ENCODE results near the gene AHNAK.
"Not testable (repeated sequence)": the region's sequence is repeated elsewhere in the genome, so short reads cannot be mapped to it uniquely, and the experiment has no call there.

The AHNAK gene

DNA sequence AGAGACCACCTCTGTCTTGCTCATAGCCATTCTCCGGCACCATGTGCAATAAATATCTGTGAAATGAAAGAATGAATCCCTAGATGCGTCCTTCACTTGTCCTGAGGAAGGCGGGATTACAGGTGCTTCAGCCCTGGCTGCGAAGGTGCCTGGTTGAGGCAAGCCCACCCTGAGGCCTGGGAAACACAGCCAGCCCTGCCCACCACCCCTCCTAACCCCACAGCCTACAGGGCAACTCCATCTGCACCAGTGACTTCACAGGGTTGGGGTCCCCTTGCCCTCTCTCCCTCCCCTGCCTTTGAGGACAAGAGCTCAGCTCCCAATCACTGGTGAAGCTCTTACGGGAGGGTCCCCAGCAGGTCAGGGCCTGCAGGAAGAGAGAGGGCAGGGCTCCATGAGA lies 145.2 kb downstream of the AHNAK start:
- DNase-seq: no peak

DNA sequence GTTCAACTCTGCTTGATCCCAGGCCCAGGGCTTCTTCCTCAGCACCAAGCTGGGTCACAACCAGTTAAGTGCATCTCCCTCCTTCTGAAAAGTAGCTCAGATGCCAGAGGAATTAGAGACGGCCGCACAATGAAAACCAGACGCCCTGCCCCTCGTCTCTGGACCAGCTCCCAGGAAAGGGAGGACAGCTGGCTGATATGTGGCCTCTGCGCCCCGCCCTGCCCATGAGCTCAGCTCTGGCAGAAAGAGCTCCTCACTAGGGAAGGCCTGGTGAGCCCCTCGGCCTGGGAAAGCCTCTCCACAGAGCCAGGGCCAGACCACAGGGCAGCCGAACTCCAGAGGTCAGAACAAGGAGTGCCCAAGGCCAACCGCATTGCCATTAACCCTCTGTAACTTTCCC lies 145.8 kb downstream of the AHNAK start:
- DNase-seq: no peak

DNA sequence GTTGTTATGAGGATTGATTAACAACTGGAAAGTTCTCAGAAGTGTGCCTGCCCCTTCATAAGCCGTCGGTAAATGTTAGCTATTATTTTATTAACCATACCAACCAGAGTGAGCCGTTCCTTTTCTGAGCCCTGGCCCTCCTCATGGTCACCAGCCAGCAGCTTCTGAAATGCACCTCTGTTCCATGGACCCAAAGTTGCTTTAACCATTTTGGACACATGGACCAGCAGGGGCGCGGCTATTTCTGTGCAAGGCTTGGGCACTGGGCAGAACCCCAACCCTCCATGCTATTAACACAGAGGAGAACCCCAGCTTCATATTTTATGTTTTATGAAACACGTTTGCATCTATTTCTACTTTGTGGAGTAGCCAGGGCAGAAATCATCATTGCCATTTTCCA lies 146.3 kb downstream of the AHNAK start:
- no peak for DNase-seq

DNA sequence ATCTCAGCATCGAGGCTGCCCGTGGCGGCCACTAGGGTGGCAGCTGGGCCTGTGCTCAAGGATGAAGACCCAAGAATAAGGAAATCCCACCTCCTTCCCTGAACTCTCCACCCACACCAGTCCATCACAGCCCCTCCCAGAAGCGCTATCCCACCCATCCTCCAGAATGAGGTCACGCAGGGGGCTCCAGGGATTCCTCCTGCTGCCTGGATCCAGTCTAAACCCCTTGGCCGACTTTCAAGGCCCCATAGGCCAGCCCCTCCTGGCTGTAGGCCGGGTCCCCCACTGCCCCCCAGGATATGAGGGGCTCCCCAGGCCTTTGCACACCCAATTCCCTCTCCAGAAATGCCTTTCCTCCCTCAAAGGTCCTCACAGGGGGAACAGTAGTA lies 146.7 kb downstream of the AHNAK start:
- no peak for DNase-seq

DNA sequence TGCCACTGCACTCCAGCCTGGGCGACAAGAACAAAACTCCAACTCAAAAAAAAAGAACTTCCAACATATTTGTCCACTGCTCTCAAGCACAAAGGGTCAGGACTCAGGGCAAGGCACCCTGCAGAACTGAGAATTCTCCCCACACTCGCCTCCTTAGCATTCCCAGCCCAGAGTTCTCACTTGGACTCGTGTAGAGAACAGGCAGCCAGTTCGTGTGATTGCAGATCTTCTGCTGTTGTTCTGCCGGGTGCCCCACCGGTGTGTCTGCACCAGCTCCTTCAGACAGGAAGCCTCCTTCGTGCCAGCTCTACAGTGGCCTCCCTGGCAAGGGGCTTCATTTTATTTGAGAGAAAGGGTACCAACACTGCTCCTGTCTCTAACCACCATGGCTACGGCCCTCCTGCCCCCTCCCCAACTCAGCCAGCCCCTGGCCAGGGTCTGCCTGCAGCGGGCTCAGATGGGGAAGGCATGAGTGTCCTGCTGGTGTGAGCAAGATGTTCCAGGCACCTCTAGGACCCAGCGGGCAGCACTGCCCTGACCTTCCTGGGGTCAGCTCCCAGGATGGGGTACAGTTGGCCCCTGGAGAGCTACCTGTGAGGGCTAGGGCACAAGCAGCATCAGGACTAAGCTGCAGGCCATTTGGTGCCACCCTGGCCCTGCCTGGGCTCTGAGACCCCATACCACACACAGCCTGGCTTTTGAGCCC lies 147.3 kb downstream of the AHNAK start:
- no peak for DNase-seq

DNA sequence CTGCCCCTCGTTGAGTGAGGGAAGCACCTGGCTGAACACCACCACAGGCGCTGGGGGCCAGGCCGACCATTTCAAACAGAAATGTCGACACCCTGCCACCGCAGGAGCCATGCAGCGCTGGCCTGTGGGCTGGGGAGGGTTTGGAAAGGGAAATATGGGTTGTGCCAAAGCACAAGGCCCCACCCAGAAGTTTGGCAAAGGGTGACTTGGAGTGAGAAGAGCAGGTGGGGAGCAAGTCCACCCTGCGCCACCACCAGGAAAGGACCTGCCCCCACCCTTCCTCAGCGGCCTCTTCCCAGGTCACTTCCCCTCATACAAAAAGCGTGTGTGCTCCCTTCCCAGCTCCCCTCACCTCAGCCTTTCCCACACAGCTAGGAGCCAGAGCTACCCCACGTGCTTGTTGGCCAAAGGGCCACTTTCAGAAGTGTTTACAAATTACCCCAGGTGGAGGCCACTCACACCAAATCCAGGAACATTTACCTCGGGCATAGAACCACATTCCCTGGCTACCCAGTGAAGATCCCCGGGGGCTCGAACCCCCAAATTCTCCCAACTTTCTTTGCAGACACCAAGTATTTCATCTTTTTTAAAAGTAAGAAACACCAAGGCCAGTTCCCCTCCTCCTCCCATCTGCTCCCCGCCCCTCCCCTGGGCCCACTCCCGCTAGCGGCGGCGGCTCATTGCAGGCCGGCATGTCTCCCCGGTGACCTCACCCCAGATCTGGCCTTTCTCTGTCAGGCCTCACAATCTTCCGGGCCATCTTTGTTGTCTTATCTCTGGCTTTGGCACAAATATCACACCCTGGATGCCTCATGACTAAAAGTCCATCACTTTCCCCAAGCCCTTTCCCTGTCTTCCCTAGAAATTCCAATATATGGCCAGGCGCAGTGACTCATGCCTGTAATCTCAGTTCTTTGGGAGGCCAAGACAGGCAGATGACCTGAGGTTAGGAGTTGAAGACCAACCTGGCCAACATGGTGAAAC lies 148.3 kb downstream of the AHNAK start:
- DNase-seq: no peak

DNA sequence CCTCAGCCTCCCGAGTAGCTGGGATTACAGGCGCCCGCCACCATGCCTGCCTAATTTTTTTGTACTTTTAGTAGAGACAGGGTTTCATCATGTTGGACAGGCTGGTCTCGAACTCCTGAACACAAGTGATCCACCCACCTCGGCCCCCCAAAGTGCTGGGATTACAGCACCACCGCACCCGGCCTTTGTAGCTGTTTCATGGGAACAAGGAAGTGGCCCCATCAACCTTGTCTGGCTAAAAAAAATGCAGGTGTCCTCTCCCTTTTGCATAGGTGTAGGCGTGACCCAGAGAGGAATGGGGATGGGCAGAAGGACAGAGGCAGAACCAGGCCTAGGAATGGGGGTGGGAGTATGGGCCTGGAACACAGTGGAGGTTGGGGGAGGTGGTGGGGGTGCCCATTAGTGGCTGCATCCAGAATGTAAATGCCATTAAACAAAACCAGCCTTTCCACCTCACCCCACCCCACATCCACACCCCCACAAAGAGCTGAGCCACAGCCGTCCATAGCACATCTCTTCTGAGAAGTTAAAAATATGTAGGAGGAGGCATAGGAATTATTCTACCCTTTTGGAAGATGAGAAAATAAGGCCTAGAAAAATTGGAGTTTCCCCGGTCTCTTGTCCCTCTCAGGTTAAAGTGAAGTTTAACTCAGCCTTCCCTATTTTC lies 150.6 kb downstream of the AHNAK start:
- DNase-seq: no peak

DNA sequence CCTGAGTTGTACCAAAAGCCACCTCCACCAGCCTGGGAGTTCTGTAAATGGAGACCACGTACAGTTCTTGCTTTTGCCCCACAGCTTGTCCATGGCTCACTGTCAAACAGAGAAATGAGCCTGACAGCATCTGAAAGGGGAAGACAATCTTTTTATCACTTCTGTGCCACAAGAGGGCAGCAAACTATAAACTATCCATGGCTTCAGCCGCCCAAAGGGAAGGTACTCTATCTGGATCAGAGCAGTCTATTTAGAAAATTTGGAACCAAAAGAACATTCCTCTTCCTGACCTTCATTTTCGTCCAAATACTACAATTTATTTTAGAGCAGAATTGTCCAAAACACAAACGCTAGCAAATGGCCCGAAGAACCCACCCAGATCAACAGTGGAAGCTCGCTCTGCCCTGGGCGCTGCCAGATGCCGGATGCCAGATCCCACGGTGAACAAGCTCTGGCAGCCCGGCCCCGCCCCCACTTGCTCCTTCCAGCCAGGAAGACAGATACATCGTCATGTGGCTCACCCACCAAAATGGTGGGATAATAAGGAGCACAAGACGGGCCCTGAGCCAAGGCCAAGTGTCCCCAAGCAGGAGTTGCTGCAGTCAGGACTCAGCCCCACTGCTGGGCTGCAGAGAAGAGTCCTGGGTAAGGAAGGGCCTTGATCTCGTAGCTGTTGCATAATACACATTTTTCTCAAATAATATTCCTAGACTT lies 151.6 kb downstream of the AHNAK start:
- peak; percentile 25 to 40 for DNase-seq

DNA sequence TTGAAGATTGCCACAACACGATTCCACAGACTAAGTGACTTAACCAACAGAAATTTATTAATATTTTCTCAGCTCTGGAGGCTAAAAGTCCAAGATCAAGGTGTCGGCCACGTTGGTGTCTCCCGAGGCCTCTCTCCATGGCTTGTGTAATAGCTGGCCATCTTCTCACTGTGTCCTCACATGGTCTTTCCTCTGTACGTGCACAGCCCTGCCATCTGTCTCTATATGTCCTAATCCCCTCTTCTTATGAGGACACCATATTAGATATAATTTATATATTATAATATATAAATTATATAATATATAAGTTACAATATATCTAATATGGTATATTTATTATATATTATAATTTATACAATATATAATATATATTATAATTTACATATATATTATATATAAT lies 152.9 kb downstream of the AHNAK start:
- no peak for DNase-seq

DNA sequence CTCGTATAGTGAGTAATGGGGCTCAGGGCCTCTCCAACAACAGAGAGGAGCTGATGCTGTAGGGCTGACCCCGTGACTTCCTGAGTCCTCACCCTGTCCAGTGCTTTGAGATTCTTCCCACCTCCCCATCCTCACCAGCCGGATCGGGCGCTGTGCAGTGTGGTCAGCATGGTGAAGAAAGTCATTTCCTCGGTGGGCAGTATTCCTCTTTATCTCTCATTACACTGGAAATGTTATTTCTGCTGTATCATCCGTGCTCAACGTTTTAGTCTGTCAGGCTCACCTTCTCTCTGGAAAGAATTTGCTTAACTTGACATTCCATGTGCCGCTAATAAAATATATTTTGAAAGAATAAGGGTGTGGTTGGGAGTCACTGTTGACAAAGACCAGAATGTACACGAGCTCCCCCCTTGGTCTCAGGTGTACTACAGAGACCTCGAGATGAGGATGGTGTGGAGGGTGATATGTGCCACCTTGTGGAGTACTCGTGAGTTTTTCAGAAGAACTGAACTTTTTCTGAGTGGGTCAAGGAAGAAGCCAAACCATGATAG lies 153.5 kb downstream of the AHNAK start:
- no peak for DNase-seq

DNA sequence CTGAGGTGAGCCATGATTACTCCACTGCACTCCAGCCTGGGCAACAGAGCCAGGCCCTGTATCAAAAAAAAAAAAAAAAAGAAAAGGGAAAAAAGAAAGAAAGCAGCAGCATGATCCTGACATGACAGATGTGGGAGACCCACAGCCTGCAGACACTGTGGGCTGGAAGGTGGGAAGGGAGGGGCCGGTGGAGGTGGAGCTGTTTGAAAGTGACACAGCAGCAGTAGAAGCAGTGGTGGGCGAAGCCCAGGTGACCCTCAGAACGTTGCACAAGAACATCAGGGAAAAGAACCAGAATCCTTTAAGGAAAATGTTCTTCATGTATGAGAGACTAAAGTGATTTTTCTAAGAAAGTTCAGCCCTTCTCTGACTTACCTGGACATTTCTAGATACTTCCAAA lies 154.1 kb downstream of the AHNAK start:
- DNase-seq: no peak

DNA sequence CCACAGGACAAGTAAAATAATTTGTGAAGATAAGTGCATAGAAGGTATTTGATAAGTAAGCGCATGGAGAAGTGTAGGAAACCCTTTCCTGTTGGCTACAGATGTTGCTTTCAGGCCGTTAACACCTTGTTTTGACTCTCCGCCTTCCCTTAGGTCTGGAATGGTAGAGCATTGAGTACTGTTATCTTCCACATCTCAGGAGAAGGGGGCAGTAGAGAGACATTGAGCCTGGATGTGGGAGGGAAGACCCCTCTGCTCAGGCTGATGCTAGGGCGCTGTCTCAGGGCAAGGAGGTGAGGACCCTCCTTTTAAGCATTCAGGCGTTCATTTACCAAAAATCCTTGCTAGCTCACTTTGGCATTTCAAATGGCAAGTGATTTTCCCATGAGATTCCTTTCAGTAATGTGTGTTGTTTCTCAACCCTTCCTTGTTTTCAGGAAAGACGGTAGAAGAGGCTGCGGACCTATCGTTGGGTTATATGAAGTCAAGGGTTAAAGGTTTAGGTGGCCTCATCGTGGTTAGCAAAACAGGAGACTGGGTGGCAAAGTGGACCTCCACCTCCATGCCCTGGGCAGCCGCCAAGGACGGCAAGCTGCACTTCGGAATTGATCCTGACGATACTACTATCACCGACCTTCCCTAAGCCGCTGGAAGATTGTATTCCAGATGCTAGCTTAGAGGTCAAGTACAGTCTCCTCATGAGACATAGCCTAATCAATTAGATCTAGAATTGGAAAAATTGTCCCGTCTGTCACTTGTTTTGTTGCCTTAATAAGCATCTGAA lies 154.8 kb downstream of the AHNAK start:
- no peak for DNase-seq

DNA sequence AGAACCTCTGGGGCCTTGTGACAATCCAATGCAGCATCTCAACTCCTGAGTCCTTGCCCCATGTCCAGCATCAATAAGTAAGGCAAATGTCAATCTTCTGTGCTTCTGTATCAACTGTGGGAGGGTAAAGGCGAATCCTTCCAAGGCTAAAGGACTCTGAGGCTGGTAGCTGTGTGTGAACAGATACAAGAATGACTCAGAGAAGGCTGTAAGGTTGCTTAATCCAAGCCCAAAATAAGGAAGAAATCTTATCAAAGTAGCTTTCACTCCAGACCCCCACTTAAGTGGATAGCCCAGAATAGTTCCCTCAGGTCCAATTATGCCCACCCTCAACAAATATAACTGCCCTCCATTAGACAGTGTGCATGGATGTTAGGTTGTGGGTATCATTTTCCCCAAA lies 155.9 kb downstream of the AHNAK start:
- DNase-seq: no peak

DNA sequence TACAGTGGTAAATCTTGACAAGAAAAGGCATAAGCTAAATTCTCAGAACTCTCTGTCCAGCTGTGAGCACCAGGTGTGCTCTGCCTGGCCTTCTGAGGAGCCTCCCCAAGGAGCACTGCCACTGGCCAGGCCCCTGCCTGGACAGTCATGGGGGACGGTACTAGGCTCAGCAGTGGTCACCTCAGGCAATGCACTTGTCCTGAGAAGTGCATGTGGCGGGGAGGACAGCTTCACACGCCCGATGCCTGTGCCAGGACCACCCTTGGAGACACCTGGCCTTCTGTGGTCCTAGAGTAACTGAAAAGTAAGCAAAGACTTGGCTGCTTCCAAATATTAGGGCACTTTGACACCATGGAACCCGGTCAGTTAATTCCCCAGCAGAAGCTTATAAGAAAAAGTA lies 156.4 kb downstream of the AHNAK start:
- no peak for DNase-seq

DNA sequence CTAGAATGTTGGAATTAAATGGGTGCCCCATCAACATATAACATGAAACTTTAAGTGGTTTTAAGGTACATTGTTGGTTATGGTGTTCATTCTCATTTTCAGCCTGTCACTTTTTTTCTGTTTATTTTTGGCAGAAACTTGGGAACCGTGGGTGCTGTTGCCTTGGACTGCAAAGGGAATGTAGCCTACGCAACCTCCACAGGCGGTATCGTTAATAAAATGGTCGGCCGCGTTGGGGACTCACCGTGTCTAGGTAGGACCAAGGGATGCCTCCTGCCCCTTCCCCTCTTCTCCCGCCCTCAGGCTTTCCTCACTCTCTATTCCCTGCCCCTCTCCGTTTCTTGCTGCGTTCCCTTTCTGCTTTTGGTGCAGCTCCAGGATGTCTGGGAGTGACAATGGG lies 157.6 kb downstream of the AHNAK start:
- DNase-seq: no peak

DNA sequence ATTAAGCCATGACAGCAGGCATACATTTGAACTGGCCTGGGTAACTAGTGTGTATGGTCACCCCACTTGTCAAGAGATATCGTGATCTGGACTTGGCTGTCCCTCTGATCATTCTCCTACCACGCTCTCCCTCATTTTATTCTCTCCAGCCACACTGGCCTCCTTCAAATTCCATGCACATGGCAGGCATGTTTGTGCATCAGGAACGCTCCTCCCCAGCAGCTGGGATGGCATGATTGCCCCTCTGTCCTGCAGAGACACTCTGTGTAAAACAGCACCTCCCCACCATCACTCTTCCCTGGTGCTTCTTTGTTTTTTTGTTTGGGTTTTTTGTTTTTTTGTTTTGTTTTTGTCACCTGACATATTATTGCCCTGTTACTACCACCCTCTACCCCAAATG lies 159.2 kb downstream of the AHNAK start:
- no peak for DNase-seq

DNA sequence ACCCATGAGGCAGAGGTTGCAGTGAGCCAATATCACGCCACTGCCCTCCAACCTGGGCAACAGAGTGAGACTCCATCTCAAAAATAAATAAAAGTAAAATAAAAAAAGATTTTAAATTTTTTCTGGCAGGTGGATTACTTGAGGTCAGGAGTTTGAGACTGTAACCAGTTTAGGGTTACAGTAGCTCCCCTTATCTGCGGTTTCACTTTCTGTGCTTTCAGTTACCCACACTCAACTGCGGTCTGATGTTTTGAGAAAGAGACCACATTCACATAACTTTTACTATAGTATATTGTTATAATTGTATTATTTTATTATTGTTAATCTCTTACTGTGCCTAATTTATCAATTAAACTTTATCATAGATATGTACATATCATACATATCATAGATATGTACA lies 160.5 kb downstream of the AHNAK start:
- not testable (repeated sequence) for DNase-seq

DNA sequence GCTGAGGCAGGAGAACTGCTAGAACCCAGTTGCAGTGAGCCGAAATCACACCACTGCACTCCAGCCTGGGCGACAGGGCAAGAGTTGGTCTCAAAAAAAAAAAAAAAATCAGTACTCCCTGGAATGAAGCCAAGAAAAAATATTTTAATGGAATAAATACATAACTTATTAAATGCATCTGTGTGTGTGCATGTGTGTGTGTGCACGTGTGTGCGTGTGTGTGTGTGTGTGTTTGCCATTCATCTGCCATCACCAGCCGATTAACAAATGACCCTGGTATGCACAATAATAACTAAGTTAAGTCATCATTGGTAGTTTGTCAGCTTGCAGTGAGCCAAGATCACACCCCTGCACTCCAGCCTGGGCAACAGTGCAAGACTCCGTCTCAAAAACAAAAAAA lies 162.8 kb downstream of the AHNAK start:
- no peak for DNase-seq

Measured in activated CD4-positive, alpha-beta T cell treated with anti-CD3 and anti-CD28 coated beads, Interleukin-2, amount 50 U/mL, for 48 hours (primary cell).